Kidney capillary endothelial cell (primary cell): ENCODE measurements around the gene CPEB3.
A peak's percentile ranks its signal among the peaks of the same experiment; 100 is the strongest.
"Not testable (repeated sequence)": the region's sequence is repeated elsewhere in the genome, so short reads cannot be mapped to it uniquely, and the experiment has no call there.

ENCODE experiments used
- DNase-seq: peaks from one replicate; pipeline ENCODE4 v3.0.0-alpha.2; 2018; ENCODE audit warnings: low spot score

Gene CPEB3

DNA sequence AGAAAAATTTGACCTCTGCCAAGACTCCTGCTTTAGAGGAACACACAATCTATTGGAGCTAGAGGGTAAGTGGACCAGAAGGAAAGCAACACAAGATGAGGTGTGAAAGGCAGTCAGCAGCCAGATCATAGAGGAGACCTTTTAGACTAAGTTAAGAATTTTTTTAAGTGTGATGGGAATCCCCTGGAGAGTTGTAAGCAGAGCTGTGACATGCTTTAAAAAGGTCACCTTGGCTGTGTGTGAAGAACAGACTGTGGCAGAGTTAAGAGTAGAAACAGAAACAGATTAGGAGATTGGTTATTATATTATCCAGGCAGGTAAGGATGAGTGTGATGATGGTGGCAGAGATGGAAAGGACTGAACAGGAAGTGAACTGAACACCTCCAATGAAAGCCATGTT is 23.5 kb downstream of the CPEB3 start:
- no peak for DNase-seq

DNA sequence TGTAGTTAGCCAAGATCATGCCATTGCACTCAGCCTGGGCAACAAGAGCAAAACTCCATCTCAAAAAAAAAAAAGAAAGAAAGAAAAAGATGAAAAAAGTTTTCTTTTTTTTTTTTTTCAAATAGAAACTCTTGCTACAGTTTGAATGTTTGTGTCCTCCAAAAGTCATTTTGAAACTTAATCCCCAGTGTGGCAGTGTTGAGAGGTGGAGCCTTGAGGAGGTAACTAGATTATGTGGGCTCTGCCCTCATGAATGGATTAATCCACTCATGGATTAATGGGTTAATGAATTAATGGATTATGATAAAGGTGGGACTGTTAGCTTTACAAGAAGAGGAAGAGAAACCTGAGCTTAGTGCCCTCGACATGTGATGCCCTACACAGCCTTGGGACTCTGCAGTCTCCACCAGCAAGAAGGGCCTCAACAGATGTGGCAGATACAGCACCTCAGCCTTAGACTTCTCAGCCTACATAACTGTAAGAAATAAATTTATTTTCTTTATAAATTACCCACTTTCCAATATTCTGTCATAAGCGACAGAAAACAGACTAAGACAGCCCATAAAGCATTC is 25.1 kb downstream of the CPEB3 start:
- DNase-seq: no peak

DNA sequence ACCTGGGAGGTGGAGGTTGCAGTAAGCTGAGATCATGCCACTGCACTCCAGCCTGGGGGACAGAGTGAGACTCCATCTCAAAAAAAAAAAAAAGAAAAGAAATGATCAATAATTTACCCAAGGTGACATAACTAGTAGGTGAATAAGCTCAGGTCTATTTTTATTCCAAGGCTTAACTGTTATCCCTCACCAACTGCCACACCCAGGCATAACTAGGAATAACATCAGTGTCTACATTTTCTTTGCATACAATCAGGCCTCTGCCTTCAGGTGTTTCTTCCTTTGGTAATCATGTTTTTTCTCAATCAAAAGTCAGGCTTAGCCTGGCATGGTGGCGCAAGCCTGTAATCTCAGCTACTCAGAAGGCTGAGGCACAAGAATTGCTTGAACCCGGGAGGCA is 26.6 kb downstream of the CPEB3 start:
- DNase-seq: no peak

DNA sequence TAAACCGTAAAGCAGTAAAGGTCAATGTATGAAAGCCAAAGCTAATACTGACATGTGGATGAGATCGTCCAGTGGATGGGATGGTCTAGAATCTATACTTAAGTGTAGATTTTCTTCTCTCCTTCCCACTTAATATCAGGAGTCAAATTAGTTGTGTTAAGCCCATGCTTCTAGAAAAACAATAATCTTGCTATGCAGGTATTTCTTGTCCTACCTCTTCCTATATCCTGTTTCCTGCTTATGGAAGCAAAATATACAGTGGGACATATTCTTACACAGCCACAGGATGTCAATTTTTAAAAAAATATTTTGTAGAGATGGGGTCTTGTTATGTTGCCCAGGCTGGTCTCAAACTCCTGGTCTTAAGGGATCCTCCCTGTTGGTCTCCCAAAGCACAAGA is 27.5 kb downstream of the CPEB3 start:
- no peak for DNase-seq

GRCh38 chr10:92248566-92248965 is 42.3 kb downstream of the CPEB3 start:
- no peak for DNase-seq

GRCh38 chr10:92244796-92245195 is 46.1 kb downstream of the CPEB3 start:
- DNase-seq: no peak

- peak; percentile 64 for DNase-seq
Measured at GRCh38 chr10:92242910-92243671, 47.8 kb downstream of the CPEB3 start.

DNA sequence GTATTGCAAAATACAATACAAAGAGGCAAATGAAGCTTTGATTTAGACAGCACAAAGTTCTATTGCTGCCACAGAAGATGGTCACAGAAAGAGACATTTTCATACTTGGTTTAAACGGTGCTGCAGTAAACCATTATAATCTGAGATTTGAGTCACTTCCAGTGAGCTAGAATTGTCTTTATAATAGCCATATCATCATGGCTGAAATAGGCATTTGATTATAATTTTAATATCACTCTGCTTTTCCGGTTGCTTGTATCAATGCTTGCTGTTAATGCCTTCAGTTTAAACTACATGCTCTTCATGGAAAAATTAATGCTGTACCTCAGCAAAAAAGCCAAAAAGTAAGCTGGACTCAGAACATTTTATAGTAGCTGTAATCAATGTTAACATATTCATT is 48.5 kb downstream of the CPEB3 start:
- DNase-seq: no peak

- no peak for DNase-seq
Measured at GRCh38 chr10:92241501-92241900, 49.4 kb downstream of the CPEB3 start.

- DNase-seq: no peak
Measured at GRCh38 chr10:92241158-92241500, 49.7 kb downstream of the CPEB3 start.

GRCh38 chr10:92240289-92241157 is 50.4 kb downstream of the CPEB3 start:
- DNase-seq: peak; percentile 57

GRCh38 chr10:92239600-92240288 is 51.1 kb downstream of the CPEB3 start:
- peak; percentile 29 for DNase-seq

DNA sequence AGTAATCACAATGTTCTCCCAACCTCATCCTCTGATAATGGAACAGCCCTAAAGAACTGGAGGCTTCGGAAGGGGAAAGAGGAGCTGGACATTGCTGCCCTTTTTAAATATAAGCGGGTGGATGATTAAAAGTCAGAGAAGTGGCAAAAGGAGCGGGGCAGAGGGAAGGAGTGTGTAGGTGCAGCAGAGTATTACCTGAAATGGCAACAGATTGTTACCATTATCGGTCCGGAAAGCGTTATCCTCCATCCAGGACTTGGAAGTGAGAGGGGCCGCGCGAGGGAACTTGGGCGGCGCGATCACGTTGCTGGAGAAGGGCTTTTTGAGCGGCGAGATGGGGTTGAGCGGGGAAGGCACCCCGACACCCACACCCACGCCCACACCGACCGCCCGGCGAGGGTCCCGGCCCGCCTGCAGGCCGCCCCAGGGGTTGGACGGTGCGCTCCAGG is 51.7 kb downstream of the CPEB3 start:
- no peak for DNase-seq

GRCh38 chr10:92238586-92239098 is 52.2 kb downstream of the CPEB3 start:
- no peak for DNase-seq

GRCh38 chr10:92238054-92238585 is 52.8 kb downstream of the CPEB3 start:
- no peak for DNase-seq

DNA sequence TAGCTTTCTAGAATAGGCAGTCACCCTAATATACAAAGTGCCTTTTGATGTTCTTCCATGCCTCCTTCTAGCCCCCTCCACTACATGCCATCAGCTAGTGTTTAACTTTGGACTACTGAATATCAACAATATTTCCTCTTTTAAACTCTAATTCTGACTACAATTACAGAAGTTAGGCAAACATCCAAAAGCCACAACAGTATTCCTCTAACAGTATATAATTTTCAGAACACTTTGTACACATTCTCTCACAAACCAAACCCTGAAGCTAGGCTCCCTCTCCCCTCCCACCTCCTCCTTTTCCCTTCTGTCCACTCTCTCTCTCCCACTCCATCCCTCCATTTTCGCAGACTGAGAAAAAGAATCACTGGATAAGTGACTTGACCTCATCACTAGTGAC is 59.7 kb downstream of the CPEB3 start:
- no peak for DNase-seq

DNA sequence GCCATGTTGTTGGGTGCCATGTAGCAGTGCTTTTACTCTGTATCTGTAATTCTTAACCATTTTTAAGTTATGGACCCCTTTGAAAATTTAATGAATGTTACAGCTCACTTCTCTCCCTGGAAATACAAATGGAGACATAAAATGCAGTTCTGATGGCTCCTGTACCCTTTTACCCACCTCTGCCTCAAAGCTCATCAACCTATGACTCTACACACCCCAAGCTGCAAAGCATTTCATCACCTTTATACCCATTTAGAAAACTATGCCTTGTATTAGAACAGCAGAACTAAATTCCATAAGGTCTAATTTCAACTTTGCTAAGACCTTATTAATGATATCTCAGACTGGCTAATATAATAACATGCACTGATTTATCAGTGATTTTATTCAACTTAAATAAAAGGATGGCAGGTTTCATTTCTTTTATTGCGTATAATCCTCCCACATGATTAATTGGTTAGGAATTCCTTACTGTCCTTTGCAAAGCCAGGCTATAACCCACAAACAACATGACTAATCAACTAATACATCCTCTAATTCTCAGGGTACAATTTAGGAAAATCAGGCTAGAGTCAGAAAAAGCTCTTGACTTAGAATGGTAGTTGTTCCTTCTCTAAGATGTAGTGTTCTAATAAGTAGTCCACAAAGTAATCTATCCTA is 68.1 kb downstream of the CPEB3 start:
- DNase-seq: peak; percentile 61

- DNase-seq: no peak
Measured at GRCh38 chr10:92219559-92219958, 71.3 kb downstream of the CPEB3 start.

DNA sequence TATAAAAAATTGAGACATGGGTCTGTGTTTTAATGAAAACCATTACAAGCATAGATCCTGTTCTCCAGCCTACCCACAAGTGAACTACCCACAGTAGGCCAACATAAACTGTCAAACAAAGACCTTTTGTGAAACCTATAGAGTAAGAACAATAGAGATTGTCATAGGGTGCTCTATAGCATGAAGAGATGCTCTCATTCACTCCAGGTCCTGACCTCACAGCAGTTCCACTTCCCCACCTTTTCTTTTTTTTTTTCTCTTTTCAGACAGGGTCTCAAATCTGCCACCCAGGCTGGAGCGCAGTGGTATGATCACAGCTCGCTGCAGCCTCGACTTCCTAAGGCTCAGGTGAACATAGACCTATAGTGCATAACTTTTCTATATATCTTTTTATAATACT is 72.3 kb downstream of the CPEB3 start:
- DNase-seq: no peak

DNA sequence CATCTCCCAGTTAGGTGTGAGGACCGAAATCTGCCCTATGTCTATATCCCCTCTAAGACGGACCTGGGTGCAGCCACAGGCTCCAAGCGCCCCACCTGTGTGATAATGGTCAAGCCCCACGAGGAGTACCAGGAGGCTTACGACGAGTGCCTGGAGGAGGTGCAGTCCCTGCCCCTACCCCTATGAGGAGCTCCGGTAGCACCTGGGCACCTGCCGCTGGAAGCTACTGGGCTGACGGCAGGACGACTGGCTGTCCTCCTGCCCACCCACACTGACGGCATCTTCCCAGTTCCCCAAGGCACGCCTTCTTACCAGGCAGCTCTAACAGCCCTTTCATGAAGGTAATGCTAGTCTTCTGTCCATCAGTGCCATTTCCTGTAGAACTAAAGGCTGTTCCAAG is 74.3 kb downstream of the CPEB3 start:
- not testable (repeated sequence) for DNase-seq

DNA sequence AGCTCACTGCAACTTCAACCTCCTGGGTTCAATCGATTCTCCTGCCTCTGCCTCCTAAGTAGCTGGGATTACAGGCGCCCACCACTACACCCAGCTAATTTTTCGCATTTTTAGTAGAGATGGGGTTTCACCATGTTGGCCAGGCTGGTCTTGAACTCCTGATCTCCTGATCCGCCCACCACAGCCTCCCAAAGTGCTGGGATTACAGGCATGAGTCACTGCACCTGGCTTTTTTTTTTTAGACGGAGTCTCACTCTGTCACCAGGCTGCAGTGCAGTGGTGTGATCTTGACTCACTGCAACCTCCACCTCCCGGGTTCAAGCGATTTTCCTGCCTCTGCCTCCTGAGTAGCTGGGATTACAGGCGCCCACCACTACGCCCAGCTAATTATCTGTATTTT is 75.7 kb downstream of the CPEB3 start:
- DNase-seq: not testable (repeated sequence)
